Left kidney (tissue), 8 donors: ENCODE results near the gene HMOX2. TPM values are rescaled to one million over a fixed set of nuclear protein-coding genes. Genes with fewer than 3 reads are reported as not detected.

ENCODE experiments used
- DNase-seq: peaks from one replicate; pipeline ENCODE4 v3.0.0-alpha.2; 2013
- long read RNA-seq, 8 donors: transcript quantifications; one replicate each; lab custom pipeline, GENCODE V29; 2026
- polyA plus RNA-seq: library from polyadenylated mRNA; unstranded; fragments of 120-200 nt; gene quantifications from one replicate; pipeline ENCODE4 v1.2.1, GENCODE V29; 2013; ENCODE audit not compliant: insufficient read length

Gene HMOX2
- 38.6 TPM for polyA plus RNA-seq
- long read RNA-seq, donor 1, transcript HMOX2-208 (6 exons, 2,147 nt): major isoform, 10 of 29 reads
- long read RNA-seq, donor 1, partial matches to known transcripts: 15 of 29 reads
- long read RNA-seq, donor 1, other reads (novel, unspliced or antisense): 0 of 29 reads
- long read RNA-seq, donor 2, transcript HMOX2-208 (6 exons, 2,147 nt): major isoform, 26 of 79 reads
- long read RNA-seq, donor 2, partial matches to known transcripts: 48 of 79 reads
- long read RNA-seq, donor 2, other reads (novel, unspliced or antisense): 0 of 79 reads
- long read RNA-seq, donor 3, transcript HMOX2-208 (6 exons, 2,147 nt): major isoform, 8 of 17 reads
- long read RNA-seq, donor 3, partial matches to known transcripts: 8 of 17 reads
- long read RNA-seq, donor 3, other reads (novel, unspliced or antisense): 0 of 17 reads
- long read RNA-seq, donor 4, partial matches to known transcripts: 5 of 8 reads
- long read RNA-seq, donor 4, other reads (novel, unspliced or antisense): 0 of 8 reads
- long read RNA-seq, donor 5, transcript HMOX2-208 (6 exons, 2,147 nt): major isoform, 37 of 48 reads
- long read RNA-seq, donor 5, partial matches to known transcripts: 8 of 48 reads
- long read RNA-seq, donor 5, other reads (novel, unspliced or antisense): 0 of 48 reads
- long read RNA-seq, donor 6, transcript HMOX2-208 (6 exons, 2,147 nt): major isoform, 21 of 41 reads
- long read RNA-seq, donor 6, partial matches to known transcripts: 16 of 41 reads
- long read RNA-seq, donor 6, other reads (novel, unspliced or antisense): 0 of 41 reads
- long read RNA-seq, donor 7, transcript HMOX2-208 (6 exons, 2,147 nt): major isoform, 23 of 40 reads
- long read RNA-seq, donor 7, partial matches to known transcripts: 15 of 40 reads
- long read RNA-seq, donor 7, other reads (novel, unspliced or antisense): 0 of 40 reads
- long read RNA-seq, donor 8, transcript HMOX2-208 (6 exons, 2,147 nt): major isoform, 10 of 18 reads
- long read RNA-seq, donor 8, partial matches to known transcripts: 5 of 18 reads
- long read RNA-seq, donor 8, other reads (novel, unspliced or antisense): 0 of 18 reads

DNA sequence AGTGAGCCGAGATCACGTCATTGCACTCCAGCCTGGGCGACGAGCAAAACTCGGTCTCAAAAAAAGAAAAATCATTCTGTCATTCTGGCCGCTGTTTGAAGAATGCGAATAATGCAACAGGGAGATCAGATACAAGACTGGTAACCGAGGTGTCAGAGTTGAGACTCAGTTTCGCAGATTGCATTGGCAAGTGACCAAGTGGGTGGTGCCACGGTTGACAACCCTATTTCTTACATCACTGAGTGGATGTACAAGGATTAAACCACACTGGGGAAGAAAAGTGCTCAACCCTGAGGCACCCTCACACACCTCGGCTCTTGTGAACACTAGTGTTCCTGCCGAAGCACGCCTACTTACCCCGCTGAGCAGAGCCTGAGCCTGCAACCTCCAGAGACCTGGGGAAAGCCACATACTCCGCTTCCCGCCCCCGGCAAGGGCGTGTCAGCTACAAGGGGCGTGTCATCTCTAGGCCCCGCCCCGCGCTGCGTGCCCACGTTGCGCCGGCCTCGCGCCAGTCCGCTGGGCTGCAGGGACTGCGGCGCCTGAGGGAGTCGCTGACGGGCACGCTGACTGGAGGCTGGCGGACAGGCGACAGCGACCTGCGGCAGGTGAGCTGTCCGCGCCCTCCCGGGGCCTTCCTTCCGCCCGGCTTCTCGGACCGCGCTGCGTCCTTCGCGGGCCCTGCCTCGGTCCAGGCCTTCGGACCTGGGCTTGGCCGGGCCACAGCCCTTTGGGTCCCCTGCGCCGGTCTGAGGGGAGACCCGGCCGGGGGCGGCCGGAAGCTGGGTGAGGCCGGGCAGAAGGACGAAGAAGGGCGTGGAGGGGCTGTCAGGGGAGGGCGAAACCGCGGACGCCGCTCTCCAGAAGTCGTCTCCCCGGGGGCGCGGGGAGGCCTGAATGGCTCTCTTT is at the start of gene HMOX2:
TSS of gene HMOX2 (plus strand) at position 519 of the 909 bp plus-strand sequence. CDS start 29,127 bp downstream, outside the sequence.
- peak; percentile 84 for DNase-seq

DNA sequence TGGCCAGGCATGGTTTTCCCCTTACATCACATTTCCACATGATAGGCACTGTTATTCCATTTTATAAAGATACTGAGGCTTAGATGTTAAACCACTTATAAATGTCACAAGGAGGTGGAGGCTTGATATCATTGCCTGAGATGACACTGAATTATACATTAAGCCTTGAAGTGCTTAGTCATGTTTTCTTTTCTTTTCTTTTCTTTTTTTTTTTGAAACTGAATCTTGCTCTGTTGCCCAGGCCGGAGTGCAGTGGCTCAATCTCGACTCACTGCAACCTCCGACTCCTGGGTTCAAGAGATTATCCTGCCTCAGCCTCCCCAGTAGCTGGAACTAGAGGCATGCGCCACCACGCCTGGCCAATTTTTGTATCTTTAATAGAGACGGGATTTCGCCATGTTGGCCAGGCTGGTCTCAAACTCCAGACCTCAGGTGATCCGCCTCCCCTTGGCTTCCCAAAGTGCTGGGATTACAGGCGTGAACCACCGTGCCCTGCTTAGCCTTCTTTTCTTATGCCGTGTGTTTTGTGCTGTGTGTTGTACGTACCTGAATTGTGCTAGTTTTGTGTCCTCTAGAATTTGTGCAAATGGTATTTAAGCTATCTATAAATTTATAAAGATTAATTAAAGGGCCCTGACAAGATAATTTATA is 49.4 kb upstream of the HMOX2 start:
- no peak for DNase-seq

DNA sequence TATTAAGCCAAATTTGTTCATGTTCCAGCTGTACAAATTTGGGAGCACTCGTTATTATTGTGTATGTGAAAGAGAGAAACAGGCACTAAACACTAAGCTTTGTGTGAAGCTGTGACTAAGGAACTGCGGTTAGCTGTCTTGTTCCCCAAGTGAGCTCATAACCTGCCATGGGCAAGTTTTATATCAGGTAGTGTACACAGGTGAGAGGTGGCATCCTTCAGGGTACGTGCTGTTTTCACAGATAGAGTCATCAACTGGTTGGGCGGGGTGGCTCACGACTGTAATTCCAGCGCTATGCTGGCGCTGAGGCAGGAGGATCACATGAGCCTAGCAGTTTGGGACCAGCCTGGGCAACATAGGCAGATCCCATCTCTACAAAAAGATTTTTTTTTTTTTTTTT is 47.7 kb upstream of the HMOX2 start:
- DNase-seq: no peak

DNA sequence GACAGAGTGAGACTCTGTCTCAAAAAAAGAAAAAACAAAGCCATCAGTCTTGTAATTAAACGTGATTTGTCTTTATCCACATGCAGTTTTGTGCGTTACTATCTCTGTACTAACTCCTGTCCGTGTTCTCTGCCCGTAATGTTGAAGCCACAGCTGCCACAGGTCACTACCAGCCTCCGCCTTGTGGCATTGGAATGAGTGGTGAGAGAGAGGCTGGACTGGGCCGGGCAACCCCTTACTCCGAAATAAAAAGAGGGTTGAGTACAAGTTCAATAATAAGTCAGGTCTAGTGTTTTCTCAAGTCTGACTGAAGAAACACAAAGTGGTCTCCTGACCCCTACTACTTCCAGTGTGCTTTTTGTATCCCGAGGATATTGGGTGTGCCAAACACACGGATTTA is 45.2 kb upstream of the HMOX2 start:
- DNase-seq: no peak

- no peak for DNase-seq
These were observed 43.0 kb upstream of the HMOX2 start for GRCh38 chr16:4433228-4433627.

- no peak for DNase-seq
These were observed 42.0 kb upstream of the HMOX2 start for GRCh38 chr16:4433914-4434787.

GRCh38 chr16:4435337-4436067 is 40.7 kb upstream of the HMOX2 start:
- no peak for DNase-seq

GRCh38 chr16:4437366-4437765 is 38.8 kb upstream of the HMOX2 start:
- no peak for DNase-seq

DNA sequence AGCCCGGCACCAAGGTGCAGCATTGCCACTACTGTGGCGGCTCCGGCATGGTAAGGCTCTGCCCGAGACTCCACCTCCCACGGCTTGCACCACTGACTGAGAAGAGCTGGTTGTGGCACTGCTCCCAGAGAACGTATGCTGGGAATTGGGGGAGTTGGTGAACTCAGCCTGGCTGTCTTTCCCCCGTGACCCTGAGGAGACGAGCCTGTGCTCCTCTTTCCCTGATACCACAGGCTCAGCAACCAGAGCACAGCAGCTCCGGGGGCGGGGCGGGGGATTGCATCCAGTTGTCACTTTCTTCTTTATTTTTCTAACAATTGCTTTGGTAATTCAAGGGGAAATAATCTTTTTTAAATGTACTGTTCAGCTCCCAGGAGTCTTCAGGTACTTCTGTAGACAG is 33.8 kb upstream of the HMOX2 start:
- DNase-seq: no peak

GRCh38 chr16:4443271-4443670 is 32.9 kb upstream of the HMOX2 start:
- no peak for DNase-seq

DNA sequence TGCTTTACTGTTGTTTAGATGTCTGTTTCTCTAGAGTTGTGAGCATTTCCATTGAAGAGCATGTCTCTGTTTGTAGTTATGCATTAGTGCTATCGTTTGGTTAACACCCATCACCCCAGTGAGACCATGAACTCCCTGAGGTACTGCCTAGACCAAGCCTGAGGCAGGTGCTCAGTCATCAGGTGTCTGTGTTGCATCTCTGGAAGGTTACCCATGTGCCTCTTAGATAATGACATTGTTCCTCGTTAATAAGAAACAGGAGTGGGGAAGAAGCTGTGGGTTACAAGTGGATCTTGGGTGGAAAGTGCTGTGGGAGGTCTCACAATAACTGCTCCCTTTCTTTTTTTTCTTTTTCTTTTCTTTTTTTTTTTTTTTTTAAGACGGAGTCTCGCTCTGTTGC is 32.2 kb upstream of the HMOX2 start:
- no peak for DNase-seq

GRCh38 chr16:4450430-4450829 is 25.8 kb upstream of the HMOX2 start:
- DNase-seq: no peak

- DNase-seq: no peak
These were observed 25.2 kb upstream of the HMOX2 start for GRCh38 chr16:4450931-4451519.

- DNase-seq: no peak
These were observed 23.5 kb upstream of the HMOX2 start for GRCh38 chr16:4452674-4453073.

GRCh38 chr16:4454623-4455022 is 21.6 kb upstream of the HMOX2 start:
- peak; percentile 3 for DNase-seq

GRCh38 chr16:4455081-4455480 is 21.1 kb upstream of the HMOX2 start:
- no peak for DNase-seq

DNA sequence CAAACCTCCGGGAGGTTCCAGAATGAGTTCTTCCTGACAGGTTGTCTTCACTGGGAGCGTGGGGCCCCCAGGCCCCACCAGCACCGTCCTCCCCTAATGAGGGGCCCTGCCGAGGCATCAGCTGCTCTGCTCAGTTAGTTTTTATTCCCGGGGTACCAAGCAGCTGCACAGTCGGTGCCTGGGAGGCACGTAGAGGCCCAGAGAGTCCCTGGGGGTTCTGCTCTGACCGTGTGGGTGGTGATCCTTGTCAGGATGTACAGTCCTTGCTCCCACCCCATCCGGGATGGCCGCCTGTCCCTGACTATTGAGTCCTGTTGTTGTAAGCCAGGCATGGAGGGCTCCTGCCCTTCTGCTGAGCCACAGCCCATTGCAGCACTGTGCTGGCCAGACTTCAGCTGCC is 20.2 kb upstream of the HMOX2 start:
- no peak for DNase-seq

GRCh38 chr16:4460936-4461249 is 15.3 kb upstream of the HMOX2 start:
- no peak for DNase-seq
